Neural progenitor cell (in vitro differentiated cells): ENCODE measurements around the gene VCL. TPM values are rescaled to one million over a fixed set of nuclear protein-coding genes. Genes with fewer than 3 reads are reported as not detected.

Experiments
- DNase-seq: peaks from one replicate; pipeline ENCODE4 v3.0.0-alpha.2; 2016; ENCODE audit warnings: low spot score
- H2AFZ ChIP-seq: fragments of 200-600 bp; sonication (generic); replicated peaks from 2 replicates; pipeline ENCODE4 v1.6.1; 2016; ENCODE audit warnings: antibody characterized with exemption
- H3F3A ChIP-seq: fragments of 200-600 bp; sonication (generic); 2 replicates; pipeline ENCODE4 v1.6.1; 2016; ENCODE audit warnings: antibody characterized with exemption, low read depth
- H3K27ac ChIP-seq: fragments of 200-600 bp; sonication (generic); 2 replicates; pipeline ENCODE4 v1.5.1; 2016; ENCODE audit warnings: mild to moderate bottlenecking
- H3K27me3 ChIP-seq: fragments of 200-600 bp; sonication (generic); 2 replicates; pipeline ENCODE4 v1.6.1; 2016; ENCODE audit warnings: mild to moderate bottlenecking, moderate library complexity
- H3K36me3 ChIP-seq: fragments of 200-600 bp; sonication (generic); 2 replicates; pipeline ENCODE4 v1.5.1; 2016
- H3K4me1 ChIP-seq: fragments of 200-600 bp; sonication (generic); 2 replicates; pipeline ENCODE4 v1.6.1; 2016; ENCODE audit warnings: mixed run types
- H3K4me2 ChIP-seq: fragments of 200-600 bp; sonication (generic); 2 replicates; pipeline ENCODE4 v1.6.1; 2016
- H3K4me3 ChIP-seq: fragments of 200-600 bp; sonication (generic); 2 replicates; pipeline ENCODE4 v1.5.1; 2016
- H3K79me2 ChIP-seq: fragments of 200-600 bp; sonication (generic); 2 replicates; pipeline ENCODE4 v1.6.1; 2016; ENCODE audit warnings: low read depth
- H3K9ac ChIP-seq: fragments of 200-600 bp; sonication (generic); 2 replicates; pipeline ENCODE4 v1.6.1; 2016
- H3K9me3 ChIP-seq: fragments of 200-600 bp; sonication (generic); 2 replicates; pipeline ENCODE4 v1.5.1; 2016; ENCODE audit warnings: low read depth
- H4K20me1 ChIP-seq: fragments of 200-600 bp; sonication (generic); 2 replicates; pipeline ENCODE4 v1.6.1; 2016; ENCODE audit warnings: low read depth
- H3K27ac Mint-ChIP-seq: 3 replicates; pipeline ENCODE4 v1.8.0; 2021; ENCODE audit warnings: mixed read lengths
- H3K27me3 Mint-ChIP-seq: 2 replicates; pipeline ENCODE4 v1.8.0; 2022; ENCODE audit warnings: low read depth, mild to moderate bottlenecking, inconsistent platforms, moderate library complexity, mixed read lengths; ENCODE audit not compliant: insufficient read depth
- H3K36me3 Mint-ChIP-seq: 3 replicates; pipeline ENCODE4 v1.8.0; 2021; ENCODE audit warnings: mixed read lengths
- H3K4me1 Mint-ChIP-seq: 3 replicates; pipeline ENCODE4 v1.8.0; 2021; ENCODE audit warnings: mixed read lengths
- H3K4me3 Mint-ChIP-seq: 3 replicates; pipeline ENCODE4 v1.8.0; 2021; ENCODE audit warnings: mild to moderate bottlenecking, moderate library complexity, mixed read lengths
- H3K9me3 Mint-ChIP-seq: 3 replicates; pipeline ENCODE4 v1.8.0; 2020; ENCODE audit warnings: mixed read lengths
- EZH2 ChIP-seq: fragments of 200-600 bp; sonication (generic); IDR thresholded peaks from 2 replicates; pipeline ENCODE4 v1.6.1; 2017; ENCODE audit warnings: antibody characterized with exemption, mild to moderate bottlenecking, moderate library complexity
- EZH2phosphoT487 ChIP-seq: fragments of 200-600 bp; sonication (generic); IDR thresholded peaks from 2 replicates; pipeline ENCODE4 v1.6.1; 2017; ENCODE audit warnings: antibody characterized with exemption
- total RNA-seq: library from RNA; depleted of rRNA; stranded (reverse); fragments of >200 nt; gene quantifications from 2 replicates; pipeline ENCODE4 v1.2.3, GENCODE V29; 2015; ENCODE audit warnings: low replicate concordance
- TF ChIP-seq, protein P1 (sequence below): fragments of 200-600 bp; sonication (generic); IDR thresholded peaks from 2 replicates; pipeline ENCODE4 v1.5.1; 2017; ENCODE audit warnings: antibody characterized with exemption, mild to moderate bottlenecking

The VCL gene
- total RNA-seq, 1 donor from 2014 or later = 96.9 TPM

- TF ChIP-seq, protein P1, sequence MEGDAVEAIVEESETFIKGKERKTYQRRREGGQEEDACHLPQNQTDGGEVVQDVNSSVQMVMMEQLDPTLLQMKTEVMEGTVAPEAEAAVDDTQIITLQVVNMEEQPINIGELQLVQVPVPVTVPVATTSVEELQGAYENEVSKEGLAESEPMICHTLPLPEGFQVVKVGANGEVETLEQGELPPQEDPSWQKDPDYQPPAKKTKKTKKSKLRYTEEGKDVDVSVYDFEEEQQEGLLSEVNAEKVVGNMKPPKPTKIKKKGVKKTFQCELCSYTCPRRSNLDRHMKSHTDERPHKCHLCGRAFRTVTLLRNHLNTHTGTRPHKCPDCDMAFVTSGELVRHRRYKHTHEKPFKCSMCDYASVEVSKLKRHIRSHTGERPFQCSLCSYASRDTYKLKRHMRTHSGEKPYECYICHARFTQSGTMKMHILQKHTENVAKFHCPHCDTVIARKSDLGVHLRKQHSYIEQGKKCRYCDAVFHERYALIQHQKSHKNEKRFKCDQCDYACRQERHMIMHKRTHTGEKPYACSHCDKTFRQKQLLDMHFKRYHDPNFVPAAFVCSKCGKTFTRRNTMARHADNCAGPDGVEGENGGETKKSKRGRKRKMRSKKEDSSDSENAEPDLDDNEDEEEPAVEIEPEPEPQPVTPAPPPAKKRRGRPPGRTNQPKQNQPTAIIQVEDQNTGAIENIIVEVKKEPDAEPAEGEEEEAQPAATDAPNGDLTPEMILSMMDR = no peak
- TF ChIP-seq EZH2phosphoT487 = no peak
- no peak for TF ChIP-seq EZH2
- Histone ChIP-seq H3F3A (no peaks in the 10 kb centered on the region), H3K36me3 (no peaks in the 10 kb centered on the region), H3K27me3 (no peaks in the 10 kb centered on the region), H2AFZ (no peak overlapping the region), H4K20me1 (no peaks in the 10 kb centered on the region), H3K4me2 (no peak overlapping the region), H3K4me3 (no peak overlapping the region), H3K4me1 (no peaks in the 10 kb centered on the region), H3K27ac (no peak overlapping the region), H3K9ac (no peak overlapping the region), H3K79me2 (peaks cover 97% of the 10 kb centered on the region), H3K9me3 (no peaks in the 10 kb centered on the region)
- Mint-ChIP-seq H3K36me3 (peaks cover 3% of the 10 kb centered on the region), H3K9me3 (no peaks in the 10 kb centered on the region), H3K4me1 (peaks cover 11% of the 10 kb centered on the region), H3K27ac (no peak overlapping the region), H3K27me3 (peaks cover 4% of the 10 kb centered on the region), H3K4me3 (no peak overlapping the region)
- no peak for DNase-seq
Observed at GRCh38 chr10:74055383-74056049, 57.6 kb downstream of the VCL start.

- peaks cover 97% of the 10 kb centered on the region for H3K79me2 ChIP-seq
- Mint-ChIP-seq H3K27ac (peak overlapping the region; percentile 31), H3K9me3 (no peaks in the 10 kb centered on the region), H3K36me3 (peaks cover 6% of the 10 kb centered on the region), H3K4me3 (no peak overlapping the region), H3K4me1 (peaks cover 11% of the 10 kb centered on the region), H3K27me3 (peaks cover 4% of the 10 kb centered on the region)
- no peak overlapping the region for H3K27ac ChIP-seq
- H4K20me1 ChIP-seq = no peaks in the 10 kb centered on the region
- no peak for TF ChIP-seq EZH2
- H3K27me3 ChIP-seq = no peaks in the 10 kb centered on the region
- H3K36me3 ChIP-seq = no peaks in the 10 kb centered on the region
- no peaks in the 10 kb centered on the region for H3F3A ChIP-seq
- no peak for DNase-seq
- no peak overlapping the region for H3K9ac ChIP-seq
- H3K4me2 ChIP-seq = no peak overlapping the region
- H2AFZ ChIP-seq = no peak overlapping the region
- H3K9me3 ChIP-seq = no peaks in the 10 kb centered on the region
- no peaks in the 10 kb centered on the region for H3K4me1 ChIP-seq
- H3K4me3 ChIP-seq = no peak overlapping the region
Observed at GRCh38 chr10:74056050-74056818, 58.3 kb downstream of the VCL start.

DNA sequence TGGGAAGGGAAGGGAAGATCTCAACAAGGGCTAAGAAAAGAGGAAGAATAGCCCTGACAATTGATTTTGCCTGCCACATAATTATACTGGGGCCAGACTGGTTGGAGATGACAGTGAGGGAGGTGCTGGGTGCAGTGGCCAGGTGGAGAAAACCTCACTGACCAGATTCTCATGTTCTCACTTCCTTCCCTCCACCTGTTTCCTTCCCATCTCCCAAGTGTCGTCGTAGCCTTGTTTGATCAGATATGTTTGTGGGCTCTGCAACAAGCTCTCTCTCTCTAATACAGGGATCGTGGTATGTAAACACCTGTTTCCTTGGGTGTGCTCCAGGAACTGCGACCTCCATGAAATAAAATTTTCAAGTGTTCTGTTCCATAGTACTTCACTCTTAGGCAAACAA is 60.2 kb downstream of the VCL start:
- Mint-ChIP-seq H3K4me1 (peaks cover 2% of the 10 kb centered on the region), H3K27me3 (peaks cover 4% of the 10 kb centered on the region), H3K9me3 (no peaks in the 10 kb centered on the region), H3K4me3 (no peak overlapping the region), H3K36me3 (peaks cover 16% of the 10 kb centered on the region), H3K27ac (peak overlapping the region; percentile 31)
- H4K20me1 ChIP-seq = no peaks in the 10 kb centered on the region
- no peak overlapping the region for H3K4me2 ChIP-seq
- no peak overlapping the region for H3K27ac ChIP-seq
- H3K36me3 ChIP-seq = no peaks in the 10 kb centered on the region
- H3K9ac ChIP-seq = no peak overlapping the region
- H3K27me3 ChIP-seq = no peaks in the 10 kb centered on the region
- H3K4me3 ChIP-seq = no peak overlapping the region
- H3F3A ChIP-seq = no peaks in the 10 kb centered on the region
- H2AFZ ChIP-seq = no peak overlapping the region
- H3K4me1 ChIP-seq = no peaks in the 10 kb centered on the region
- peaks cover 98% of the 10 kb centered on the region for H3K79me2 ChIP-seq
- no peak for DNase-seq
- no peaks in the 10 kb centered on the region for H3K9me3 ChIP-seq
- TF ChIP-seq, protein P1 = no peak
- TF ChIP-seq EZH2phosphoT487 (no peak), EZH2 (no peak)

- DNase-seq = peak; percentile 28
- H3K4me3 ChIP-seq = no peak overlapping the region
- H3K4me1 Mint-ChIP-seq = peaks cover 2% of the 10 kb centered on the region
- no peaks in the 10 kb centered on the region for H3K36me3 ChIP-seq
- H3K27ac ChIP-seq = no peak overlapping the region
- no peaks in the 10 kb centered on the region for H4K20me1 ChIP-seq
- no peak overlapping the region for H3K4me3 Mint-ChIP-seq
- H3K27ac Mint-ChIP-seq = no peak overlapping the region
- H3K27me3 ChIP-seq = no peaks in the 10 kb centered on the region
- no peak overlapping the region for H2AFZ ChIP-seq
- no peaks in the 10 kb centered on the region for H3F3A ChIP-seq
- H3K79me2 ChIP-seq = peaks cover 95% of the 10 kb centered on the region
- peaks cover 21% of the 10 kb centered on the region for H3K36me3 Mint-ChIP-seq
- no peaks in the 10 kb centered on the region for H3K9me3 ChIP-seq
- H3K4me1 ChIP-seq = no peaks in the 10 kb centered on the region
- H3K9me3 Mint-ChIP-seq = no peaks in the 10 kb centered on the region
- TF ChIP-seq EZH2 (no peak), EZH2phosphoT487 (no peak)
- TF ChIP-seq, protein P1 = peak; percentile 14
- H3K4me2 ChIP-seq = no peak overlapping the region
- no peak overlapping the region for H3K9ac ChIP-seq
- H3K27me3 Mint-ChIP-seq = peaks cover 4% of the 10 kb centered on the region
Observed at GRCh38 chr10:74058658-74059057, 60.7 kb downstream of the VCL start.
